Uterus (tissue), 2 donors: Measurements from ENCODE around the gene PHPT1.

Experiments
- CTCF ChIP-seq, 4 experiments: fragments of 200-600 bp in 2 of 4; fragments of 450-650 bp in 2 of 4; sonication (generic) in 2 of 4; IDR thresholded peaks; one replicate each; pipeline ENCODE4 v1.5.1; 2016 to 2019; ENCODE audit warnings: antibody characterized with exemption in 4 of 4, mild to moderate bottlenecking in 2 of 4, moderate library complexity in 1 of 4
- POLR2A ChIP-seq, 2 donors: fragments of 450-650 bp; IDR thresholded peaks; one replicate each; pipeline ENCODE4 v1.6.1; 2016; ENCODE audit warnings: antibody characterized with exemption in 2 of 2, mild to moderate bottlenecking in 1 of 2, moderate library complexity in 1 of 2

- TF ChIP-seq CTCF (IDR thresholded peaks at IDR 0.05) (no peak), POLR2A (IDR thresholded peaks at IDR 0.05) (no peak)
Measured at GRCh38 chr9:136854113-136854841, 5.1 kb downstream of the PHPT1 start.
